ENCODE measurements around the gene TLR3.

TLR3 gene

GRCh38 chr4:186068581-186069348 is at the start of gene TLR3:
TLR3 (plus strand) TSS chr4:186069156; CDS start chr4:186076620, 7,464 bp downstream.
- no peak for TF ChIP-seq CTCF (IDR thresholded peaks at IDR 0.05)

- no peak for TF ChIP-seq CTCF (IDR thresholded peaks at IDR 0.05)
Observed at GRCh38 chr4:186019269-186019668, 49.7 kb upstream of the TLR3 start.

GRCh38 chr4:186020106-186020792 is 48.7 kb upstream of the TLR3 start:
- no peak for TF ChIP-seq CTCF (IDR thresholded peaks at IDR 0.05)

- TF ChIP-seq CTCF (IDR thresholded peaks at IDR 0.05): no peak
Observed at GRCh38 chr4:186020793-186021407, 48.1 kb upstream of the TLR3 start.

GRCh38 chr4:186021461-186022167 is 47.3 kb upstream of the TLR3 start:
- TF ChIP-seq CTCF (IDR thresholded peaks at IDR 0.05): peak; percentile 89

- TF ChIP-seq CTCF (IDR thresholded peaks at IDR 0.05): no peak
Observed at GRCh38 chr4:186023975-186024374, 45.0 kb upstream of the TLR3 start.

- no peak for TF ChIP-seq CTCF (IDR thresholded peaks at IDR 0.05)
Observed at GRCh38 chr4:186024637-186025407, 44.1 kb upstream of the TLR3 start.

All from LNCAP (cell line).